DOHH2 (cell line): ENCODE measurements around the gene MED26.

Experiments used
- H3F3A ChIP-seq: fragments of 200-600 bp; sonication (generic), shearing (Covaris generic); 2 replicates; pipeline ENCODE4 v1.6.0; 2016; ENCODE audit warnings: antibody characterized with exemption, mild to moderate bottlenecking; ENCODE audit not compliant: control insufficient read depth, insufficient read depth
- H3K27ac ChIP-seq: fragments of 200-600 bp; sonication (generic); 2 replicates; pipeline ENCODE4 v1.5.1; 2014; ENCODE audit warnings: low read depth, mild to moderate bottlenecking, low read length, moderate library complexity
- H3K27me3 ChIP-seq: fragments of 200-600 bp; sonication (generic); 2 replicates; pipeline ENCODE4 v1.6.1; 2014; ENCODE audit warnings: mild to moderate bottlenecking, low read length, mixed read lengths; ENCODE audit not compliant: control insufficient read depth
- H3K36me3 ChIP-seq: fragments of 200-600 bp; sonication (generic); 2 replicates; pipeline ENCODE4 v1.6.1; 2014; ENCODE audit warnings: mild to moderate bottlenecking, low read length, moderate library complexity, mixed read lengths; ENCODE audit not compliant: control insufficient read depth
- H3K4me1 ChIP-seq: fragments of 200-600 bp; sonication (generic); 2 replicates; pipeline ENCODE4 v1.6.1; 2014; ENCODE audit warnings: mild to moderate bottlenecking, low read length, mixed read lengths; ENCODE audit not compliant: control insufficient read depth
- H3K4me2 ChIP-seq: fragments of 200-600 bp; sonication (generic); 2 replicates; pipeline ENCODE4 v1.6.0; 2014; ENCODE audit warnings: mild to moderate bottlenecking, low read length, moderate library complexity
- H3K4me3 ChIP-seq: fragments of 200-600 bp; sonication (generic); 2 replicates; pipeline ENCODE4 v1.5.1; 2014; ENCODE audit warnings: mild to moderate bottlenecking, low read length, mixed read lengths
- H3K79me2 ChIP-seq: fragments of 200-600 bp; sonication (generic); 2 replicates; pipeline ENCODE4 v1.6.1; 2014; ENCODE audit warnings: mild to moderate bottlenecking, low read length, mixed read lengths; ENCODE audit not compliant: control insufficient read depth
- H3K9me2 ChIP-seq: fragments of 200-600 bp; sonication (generic); replicated peaks from 2 replicates; pipeline ENCODE4 v1.6.1; 2014; ENCODE audit warnings: mild to moderate bottlenecking, low read length, mixed read lengths; ENCODE audit not compliant: control insufficient read depth
- H3K9me3 ChIP-seq: fragments of 200-600 bp; sonication (generic); 2 replicates; pipeline ENCODE4 v1.6.1; 2014; ENCODE audit warnings: antibody characterized with exemption, low read length, mixed read lengths; ENCODE audit not compliant: control insufficient read depth, insufficient read depth
- H4K20me1 ChIP-seq: fragments of 200-600 bp; sonication (generic); 2 replicates; pipeline ENCODE4 v1.6.0; 2014; ENCODE audit warnings: low read depth, mild to moderate bottlenecking, antibody characterized with exemption, low read length, moderate library complexity; ENCODE audit not compliant: control insufficient read depth, insufficient read depth
- CTCF ChIP-seq: fragments of 200-600 bp; sonication (generic); IDR thresholded peaks from one replicate; pipeline ENCODE4 v1.5.1; 2014; ENCODE audit warnings: antibody characterized with exemption, mild to moderate bottlenecking, low read depth, low read length; ENCODE audit not compliant: poor library complexity, severe bottlenecking
- EZH2phosphoT487 ChIP-seq: fragments of 200-600 bp; sonication (generic); IDR thresholded peaks from 2 replicates; pipeline ENCODE4 v1.6.1; 2017; ENCODE audit warnings: borderline replicate concordance, mild to moderate bottlenecking, antibody characterized with exemption, low read length, moderate library complexity, mixed read lengths

MED26 gene

GRCh38 chr19:16650821-16651220 lies 22.8 kb upstream of the MED26 start:
- Histone ChIP-seq H3K4me3 (no peak overlapping the region), H4K20me1 (peaks cover 9% of the 10 kb centered on the region; the same call in 1 of the 2 replicates), H3F3A (peaks cover 2% of the 10 kb centered on the region), H3K4me1 (no peaks in the 10 kb centered on the region), H3K4me2 (no peak overlapping the region), H3K27ac (no peak overlapping the region), H3K36me3 (peaks cover 90% of the 10 kb centered on the region), H3K27me3 (no peaks in the 10 kb centered on the region), H3K9me2 (no peaks in the 10 kb centered on the region), H3K79me2 (peaks cover 70% of the 10 kb centered on the region), H3K9me3 (no peaks in the 10 kb centered on the region)
- TF ChIP-seq CTCF (no peak), EZH2phosphoT487 (no peak)

- no peak overlapping the region for H3K4me2 ChIP-seq
- H3K9me3 ChIP-seq, result no peaks in the 10 kb centered on the region
- H3F3A ChIP-seq, result peaks cover 2% of the 10 kb centered on the region
- no peak overlapping the region for H3K27ac ChIP-seq
- peaks cover 5% of the 10 kb centered on the region; the same call in 1 of the 2 replicates for H4K20me1 ChIP-seq
- no peaks in the 10 kb centered on the region for H3K4me1 ChIP-seq
- H3K79me2 ChIP-seq, result peaks cover 73% of the 10 kb centered on the region
- peaks cover 92% of the 10 kb centered on the region for H3K36me3 ChIP-seq
- H3K27me3 ChIP-seq, result no peaks in the 10 kb centered on the region
- TF ChIP-seq EZH2phosphoT487, result no peak
- no peak for TF ChIP-seq CTCF
- H3K4me3 ChIP-seq, result no peak overlapping the region
- H3K9me2 ChIP-seq, result no peaks in the 10 kb centered on the region
These were observed 21.7 kb upstream of the MED26 start for GRCh38 chr19:16649734-16650133.

GRCh38 chr19:16645140-16645539 lies 17.1 kb upstream of the MED26 start:
- H3K36me3 ChIP-seq, result peaks cover 88% of the 10 kb centered on the region
- no peak for TF ChIP-seq CTCF
- TF ChIP-seq EZH2phosphoT487, result no peak
- no peaks in the 10 kb centered on the region for H3K9me3 ChIP-seq
- H3K79me2 ChIP-seq, result peaks cover 85% of the 10 kb centered on the region
- H4K20me1 ChIP-seq, result 0 out of 2 replicates have a peak, but pooled peaks cover 3% of the 10 kb centered on the region
- H3K9me2 ChIP-seq, result no peaks in the 10 kb centered on the region
- H3F3A ChIP-seq, result peaks cover 2% of the 10 kb centered on the region; the same call in 1 of the 2 replicates
- no peak overlapping the region for H3K4me2 ChIP-seq
- H3K4me1 ChIP-seq, result no peaks in the 10 kb centered on the region
- no peaks in the 10 kb centered on the region for H3K27me3 ChIP-seq
- H3K27ac ChIP-seq, result no peak overlapping the region
- H3K4me3 ChIP-seq, result no peak overlapping the region

GRCh38 chr19:16641695-16642094 lies 13.7 kb upstream of the MED26 start:
- Histone ChIP-seq H3K4me3 (no peak overlapping the region), H4K20me1 (0 out of 2 replicates have a peak, but pooled peaks cover 3% of the 10 kb centered on the region), H3K79me2 (peaks cover 92% of the 10 kb centered on the region), H3K27me3 (no peaks in the 10 kb centered on the region), H3K9me2 (no peaks in the 10 kb centered on the region), H3K36me3 (peaks cover 83% of the 10 kb centered on the region), H3K4me2 (no peak overlapping the region), H3K4me1 (peaks cover 3% of the 10 kb centered on the region; the same call in 1 of the 2 replicates), H3F3A (no peaks in the 10 kb centered on the region; the same call in 1 of the 2 replicates), H3K27ac (no peak overlapping the region), H3K9me3 (no peaks in the 10 kb centered on the region)
- TF ChIP-seq EZH2phosphoT487, result no peak
- no peak for TF ChIP-seq CTCF
